ENCODE data around the gene MAB21L3.
"Not testable (repeated sequence)": the region's sequence is repeated elsewhere in the genome, so short reads cannot be mapped to it uniquely, and the experiment has no call there.

Gene MAB21L3

DNA sequence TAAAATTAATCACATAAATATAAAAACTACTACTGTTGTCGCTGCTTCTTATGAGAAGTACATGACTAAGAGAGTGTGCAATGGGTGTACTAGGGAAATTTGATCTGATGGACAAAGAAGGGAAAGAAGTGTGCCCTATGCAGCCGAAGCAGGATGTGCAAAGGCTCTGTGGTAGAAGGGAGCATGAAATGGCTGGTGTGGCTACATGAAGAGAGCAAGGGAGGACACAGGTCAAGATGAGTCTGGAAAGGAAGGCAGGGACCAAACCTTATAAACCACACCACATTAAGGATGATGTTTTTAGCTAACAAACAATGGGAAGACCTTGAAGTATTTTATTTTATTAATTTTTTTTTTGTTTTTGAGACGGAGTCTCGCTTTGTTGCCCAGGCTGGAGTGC, 20.0 kb downstream of the MAB21L3 start:
- no peak overlapping the region for H3K4me3 ChIP-seq (ENCODE audit: low read length)
- no peak for DNase-seq (ENCODE audit: low read depth, low spot score)

DNA sequence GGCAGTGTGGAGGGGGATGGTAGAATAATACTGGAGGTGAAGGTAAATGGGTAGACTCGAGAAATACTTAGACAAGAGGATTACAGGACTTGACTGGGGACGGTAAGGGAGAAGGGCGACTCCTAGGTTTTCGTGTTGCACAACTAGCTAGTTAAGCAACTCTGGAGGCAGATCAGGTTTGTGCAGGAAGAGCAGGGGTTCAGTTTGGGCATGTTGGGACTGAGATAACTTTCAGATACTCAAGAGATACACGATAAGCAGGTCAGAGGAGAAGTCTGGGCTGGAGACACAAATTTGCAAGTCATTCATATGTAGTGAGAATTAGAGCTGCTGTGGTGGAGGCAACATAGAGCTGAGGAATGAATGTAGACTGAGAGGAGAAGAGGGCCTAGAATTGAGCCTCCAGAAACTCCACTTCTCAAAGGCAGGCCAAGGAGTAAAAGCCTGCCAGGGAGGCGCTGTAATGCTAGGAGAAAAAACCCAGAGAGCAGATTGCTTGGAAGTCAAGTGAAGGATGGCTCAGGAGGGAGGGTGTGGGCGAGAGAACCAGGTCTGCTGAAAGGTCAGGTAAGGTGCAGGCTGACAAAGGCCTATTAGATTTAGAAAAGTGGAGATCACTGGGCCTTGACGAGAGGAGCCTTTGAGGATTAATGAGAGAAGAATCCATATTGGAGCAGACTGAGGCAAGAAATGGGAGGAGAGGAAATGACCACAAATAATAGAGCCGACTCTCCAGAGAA, 20.8 kb downstream of the MAB21L3 start:
- H3K4me3 ChIP-seq (ENCODE audit: low read length): no peak overlapping the region
- DNase-seq (ENCODE audit: low read depth, low spot score): no peak

DNA sequence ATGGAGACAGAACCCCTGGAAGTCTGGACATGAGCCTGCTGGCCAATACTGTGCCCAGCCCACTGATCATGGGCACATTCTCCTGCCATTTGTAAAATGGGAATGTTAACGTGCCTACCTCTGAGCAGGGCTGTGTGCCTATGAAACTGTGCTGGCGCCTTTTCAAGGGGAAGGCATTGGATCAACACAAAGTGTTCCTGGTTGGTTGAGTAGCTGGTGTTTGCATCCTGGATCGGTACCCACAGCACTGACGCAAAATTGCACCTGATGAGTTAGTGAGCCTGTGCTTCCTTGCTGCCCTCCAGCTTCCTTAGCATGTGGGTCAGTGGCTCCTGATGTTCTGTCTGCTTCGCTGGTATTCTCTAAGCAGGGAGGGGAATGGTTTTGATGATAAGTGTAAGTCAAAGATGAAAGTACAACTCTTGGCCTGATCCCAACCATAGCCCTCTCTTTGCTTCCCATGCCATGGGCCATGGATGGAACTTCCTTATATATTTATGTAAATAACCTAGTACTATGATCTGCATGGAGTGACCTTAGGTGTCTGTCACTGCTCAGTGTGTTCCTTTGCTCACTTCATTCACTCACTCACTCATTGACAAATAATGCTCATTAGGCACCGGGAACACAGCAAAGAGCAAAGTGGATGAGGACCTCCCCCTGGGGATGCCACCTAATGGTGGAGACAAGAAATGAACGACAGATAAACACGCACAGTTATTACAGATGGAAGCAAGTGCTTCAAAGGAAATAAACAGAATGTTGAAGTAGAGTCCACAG, 22.7 kb downstream of the MAB21L3 start:
- H3K4me3 ChIP-seq (ENCODE audit: low read length): no peak overlapping the region
- DNase-seq (ENCODE audit: low read depth, low spot score): peak; percentile 55

DNA sequence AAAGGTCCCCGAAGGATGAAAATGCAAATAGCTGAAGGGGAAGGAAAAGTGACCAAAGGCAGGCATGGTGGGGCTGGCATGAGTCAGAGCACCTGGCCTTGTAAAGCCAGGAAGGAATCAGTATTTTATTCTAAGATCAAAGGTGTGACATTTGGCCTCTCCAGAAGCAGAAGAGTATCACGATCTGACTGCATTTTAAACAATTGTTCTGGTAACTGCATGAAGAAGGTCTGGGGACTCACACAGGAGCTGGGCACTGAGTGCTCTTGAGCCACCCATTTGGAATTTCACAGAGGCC, 23.2 kb downstream of the MAB21L3 start:
- no peak for DNase-seq (ENCODE audit: low read depth, low spot score)
- H3K4me3 ChIP-seq (ENCODE audit: low read length): no peak overlapping the region

DNA sequence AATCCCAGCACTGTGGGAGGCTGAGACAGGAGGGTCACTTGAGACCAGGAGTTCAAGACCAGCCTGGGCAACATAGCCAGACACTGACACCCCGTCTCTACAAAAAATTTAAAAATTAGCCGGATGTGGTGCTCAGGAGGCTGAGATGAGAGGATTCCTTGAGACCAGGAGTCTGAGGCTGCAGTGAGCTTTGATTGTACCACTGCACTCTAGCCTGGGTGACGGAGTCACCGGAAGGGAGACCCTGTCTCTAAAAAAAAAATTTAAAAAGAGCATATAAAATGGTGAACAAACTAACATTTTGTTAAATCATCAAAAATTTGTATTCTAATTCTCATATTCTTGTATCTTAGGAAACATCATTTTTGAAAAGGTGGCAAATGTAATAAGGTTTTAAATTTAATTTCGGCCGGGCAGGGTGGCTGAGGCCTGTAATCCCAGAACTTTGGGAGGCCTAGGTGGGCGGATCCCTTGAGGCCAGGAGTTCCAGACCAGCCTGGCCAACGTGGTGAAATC, 27.1 kb downstream of the MAB21L3 start:
- H3K4me3 ChIP-seq (ENCODE audit: low read length): no peak overlapping the region
- DNase-seq (ENCODE audit: low read depth, low spot score): no peak

DNA sequence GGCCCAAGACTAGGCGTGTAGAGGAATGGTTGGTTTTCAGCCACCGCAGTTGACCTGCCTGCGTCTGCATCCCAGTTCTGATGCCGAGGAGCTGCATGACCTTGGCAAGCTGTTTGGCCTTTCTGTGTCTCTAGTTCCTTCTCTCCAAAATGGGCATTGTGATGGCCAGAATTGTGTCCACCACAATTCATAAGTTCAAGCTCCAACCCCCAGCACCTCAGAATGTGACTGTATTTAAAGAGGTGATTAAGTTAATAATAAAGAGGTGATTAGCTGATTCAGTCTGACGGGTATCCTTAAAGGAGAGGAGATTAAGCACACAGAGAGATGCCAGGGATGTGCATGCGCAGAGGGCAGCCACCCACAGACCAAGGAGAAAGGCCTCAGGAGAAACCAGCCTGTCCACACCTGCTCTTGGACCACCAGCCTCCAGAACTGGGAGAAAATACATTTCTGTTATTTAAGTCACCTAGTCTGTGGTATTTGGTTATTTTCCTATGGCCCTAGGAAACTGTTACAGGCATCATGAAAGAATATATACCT, 28.5 kb downstream of the MAB21L3 start:
- no peak overlapping the region for H3K4me3 ChIP-seq (ENCODE audit: low read length)
- DNase-seq (ENCODE audit: low read depth, low spot score): no peak

DNA sequence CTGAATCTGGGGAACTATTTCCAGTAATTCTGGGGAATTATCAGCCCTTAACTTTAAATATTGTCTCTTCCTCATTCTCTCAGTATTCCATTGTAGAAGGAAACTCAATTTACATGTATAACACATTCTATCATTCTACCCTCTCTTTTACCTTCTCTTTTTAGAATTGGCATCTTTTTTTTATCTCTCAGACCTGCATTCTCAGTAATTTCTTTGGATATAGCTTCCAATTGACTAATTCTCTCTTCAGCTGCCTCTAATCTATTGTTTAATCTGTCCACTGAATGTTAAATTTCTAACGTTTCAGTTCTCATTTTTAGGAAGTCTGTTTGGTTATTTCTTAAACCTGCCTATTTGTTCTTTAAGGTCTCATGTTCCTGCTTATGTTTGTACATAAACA, 33.0 kb downstream of the MAB21L3 start:
- DNase-seq (ENCODE audit: low read depth, low spot score): no peak
- H3K4me3 ChIP-seq (ENCODE audit: low read length): no peak overlapping the region

DNA sequence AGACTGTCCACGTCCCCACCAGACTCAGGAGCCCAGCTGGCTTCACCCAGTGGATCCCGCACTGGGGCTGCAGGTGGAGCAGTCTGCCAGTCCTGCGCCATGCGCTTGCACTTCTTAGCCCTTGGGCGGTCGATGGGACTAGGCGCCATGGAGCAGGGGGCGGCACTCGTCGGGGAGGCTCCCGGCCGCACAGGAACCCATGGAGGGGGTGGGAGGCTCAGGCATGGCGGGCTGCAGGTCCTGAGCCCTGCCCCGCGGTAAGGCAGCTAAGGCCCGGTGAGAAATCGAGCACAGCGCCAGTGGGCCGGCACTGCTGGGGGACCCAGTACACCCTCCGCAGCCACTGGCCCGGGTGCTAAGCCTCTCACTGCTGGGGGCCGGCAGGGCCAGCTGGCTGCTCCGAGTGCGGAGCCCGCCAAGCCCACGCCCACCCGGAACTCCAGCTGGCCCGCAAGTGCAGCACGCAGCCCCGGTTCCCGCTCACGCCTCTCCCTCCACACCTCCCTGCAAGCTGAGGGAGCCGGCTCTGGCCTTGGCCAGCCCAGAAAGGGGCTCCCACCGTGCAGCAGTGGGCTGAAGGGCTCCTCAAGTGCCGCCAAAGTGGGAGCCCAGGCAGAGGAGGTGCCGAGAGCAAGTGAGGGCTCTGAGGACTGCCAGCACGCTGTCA, 35.4 kb downstream of the MAB21L3 start:
- not testable (repeated sequence) for H3K4me3 ChIP-seq (ENCODE audit: low read length); DNase-seq (ENCODE audit: low read depth, low spot score)

DNA sequence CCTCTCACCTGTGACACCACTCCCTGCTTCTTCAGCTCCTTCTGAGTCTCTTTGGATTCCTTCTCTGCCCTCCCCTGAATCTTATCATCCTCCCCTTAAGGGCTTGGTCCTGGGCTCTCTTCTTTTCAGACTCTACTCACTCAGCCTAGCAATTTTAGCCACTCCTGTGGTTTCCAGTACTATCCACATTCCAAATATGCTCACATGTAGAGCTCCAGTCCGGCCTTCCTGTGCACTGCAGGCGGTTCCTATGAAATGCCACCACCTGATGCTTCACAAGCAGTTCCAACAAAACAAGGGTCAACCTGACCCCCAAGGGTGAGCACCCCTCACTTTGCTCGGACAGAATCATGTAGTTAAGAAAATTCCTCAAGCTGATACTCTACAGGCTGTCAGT, 35.9 kb downstream of the MAB21L3 start:
- no peak overlapping the region for H3K4me3 ChIP-seq (ENCODE audit: low read length)
- no peak for DNase-seq (ENCODE audit: low read depth, low spot score)

DNA sequence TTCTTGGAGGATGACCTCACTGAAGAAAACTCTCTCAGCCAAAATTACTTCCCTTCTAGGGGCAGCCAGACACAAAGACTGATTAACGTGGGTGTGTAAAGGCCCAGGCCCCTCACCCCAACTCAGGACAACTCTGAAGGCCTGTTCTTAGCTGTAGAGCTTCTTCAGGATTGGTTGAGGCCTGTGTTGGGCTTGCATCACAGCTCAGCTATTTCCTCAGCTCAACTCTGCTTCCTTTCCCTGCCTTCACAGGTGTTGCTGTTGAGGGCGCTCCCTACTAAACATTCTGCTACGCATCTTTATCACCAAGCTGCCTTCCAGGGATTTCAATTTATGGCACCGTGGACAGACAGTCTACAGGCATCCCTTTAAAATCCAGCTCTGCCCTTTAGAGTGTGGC, 36.8 kb downstream of the MAB21L3 start:
- no peak for DNase-seq (ENCODE audit: low read depth, low spot score)

DNA sequence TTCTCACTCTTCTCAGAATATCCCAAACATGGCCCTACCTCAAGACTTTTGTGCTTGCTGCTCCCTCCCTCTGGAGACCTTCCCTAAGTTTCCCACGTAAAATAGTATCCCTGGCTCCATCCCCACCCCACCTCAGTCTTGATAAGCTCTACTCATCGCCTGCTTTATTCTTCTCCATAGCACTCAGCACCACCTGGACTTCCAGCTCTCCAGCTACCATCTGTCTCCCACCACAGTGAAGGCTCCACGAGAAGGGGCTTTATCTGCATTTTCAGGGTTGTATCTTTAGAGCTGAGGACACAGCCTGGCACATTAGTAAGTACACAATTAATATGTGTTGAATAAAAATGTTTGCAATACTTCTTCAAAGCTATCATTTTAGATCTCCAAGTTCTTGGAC, 37.8 kb downstream of the MAB21L3 start:
- no peak for DNase-seq (ENCODE audit: low read depth, low spot score)
- no peak overlapping the region for H3K4me3 ChIP-seq (ENCODE audit: low read length)

More for the DNA sequence above, 36.8 kb downstream of the MAB21L3 start:
- H3K4me3 ChIP-seq (ENCODE audit: low read length): no peak overlapping the region

DNA sequence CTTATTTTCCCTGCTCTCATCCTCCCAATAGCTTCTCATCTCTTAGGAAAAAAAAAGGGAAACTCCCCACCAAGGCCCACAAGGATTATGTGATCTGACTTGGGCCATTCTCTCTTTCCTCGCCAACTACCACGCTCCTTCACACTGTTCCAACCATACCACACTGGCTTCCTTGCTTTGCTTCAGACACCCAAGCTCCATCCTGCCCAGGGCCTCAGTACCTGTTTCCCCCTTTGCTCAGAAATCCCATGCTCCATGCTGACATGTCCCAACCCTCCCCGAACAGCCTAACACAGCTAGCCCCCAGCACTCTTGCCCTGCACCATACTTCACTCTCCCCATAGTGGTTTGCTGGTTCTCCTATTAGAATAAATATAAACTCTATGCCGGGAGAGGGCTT, 39.2 kb downstream of the MAB21L3 start:
- no peak overlapping the region for H3K4me3 ChIP-seq (ENCODE audit: low read length)
- DNase-seq (ENCODE audit: low read depth, low spot score): no peak

DNA sequence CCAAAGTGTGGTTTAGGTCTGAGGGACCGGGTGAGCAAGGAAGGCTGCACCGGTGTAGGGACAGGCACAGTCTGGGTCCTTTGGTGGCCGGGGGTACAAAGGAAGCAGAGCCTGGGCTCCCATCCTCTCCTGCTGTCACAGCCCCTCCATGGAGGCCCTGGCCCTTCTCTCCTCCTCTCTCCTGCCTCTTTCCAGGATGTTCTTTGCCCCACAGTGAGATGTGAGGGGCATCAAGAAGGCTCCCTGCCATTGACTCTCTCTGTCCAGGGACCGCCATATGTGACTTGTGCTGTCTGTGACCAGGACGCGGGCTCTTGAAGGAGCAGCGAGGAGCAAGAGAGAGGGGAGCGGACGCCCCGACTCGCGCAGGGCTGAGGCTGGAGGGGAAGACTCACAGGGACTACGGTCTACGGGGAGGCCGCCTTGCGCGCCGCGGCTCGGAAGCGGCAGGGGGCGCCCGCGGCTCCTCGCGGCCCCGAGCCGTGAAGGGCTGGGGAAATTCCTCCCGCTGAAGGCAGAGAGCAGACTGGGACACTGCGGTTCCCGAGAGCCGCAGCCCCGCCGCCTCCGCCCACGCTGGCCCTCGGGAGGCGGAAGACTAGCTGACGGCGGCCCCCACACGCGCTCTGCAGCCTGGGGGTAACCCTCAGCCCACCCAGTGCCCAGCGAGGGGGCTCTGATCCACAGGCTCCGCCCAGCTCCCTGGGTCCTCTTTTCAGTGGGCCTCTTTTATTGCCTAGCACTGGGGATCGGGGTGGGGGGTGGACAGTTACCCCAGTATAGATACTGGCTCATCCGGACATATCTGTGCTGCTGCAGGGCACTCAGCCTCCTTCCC, 40.8 kb downstream of the MAB21L3 start:
- H3K4me3 ChIP-seq (ENCODE audit: low read length): peak overlapping the region; percentile 50
- peak; percentile 65 for DNase-seq (ENCODE audit: low read depth, low spot score)

DNA sequence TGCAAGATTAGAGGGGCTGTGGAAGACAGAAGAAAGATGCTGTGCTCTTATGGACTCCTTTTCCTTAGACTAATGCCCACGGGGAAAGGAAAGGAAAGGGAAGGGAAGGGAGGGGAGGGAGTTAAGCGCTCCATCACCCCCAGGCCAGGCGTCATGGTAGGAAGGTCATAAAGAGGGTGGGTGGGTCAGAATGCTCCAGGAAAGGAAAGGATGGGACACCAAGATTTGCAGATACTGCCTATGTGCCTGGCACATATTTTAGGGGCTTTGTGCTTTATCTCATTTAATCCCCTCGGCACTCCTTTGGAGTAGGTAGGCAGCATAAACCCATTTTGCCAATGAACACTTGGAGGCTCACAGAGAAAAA, 41.4 kb downstream of the MAB21L3 start:
- H3K4me3 ChIP-seq (ENCODE audit: low read length): peak overlapping the region; percentile 50
- DNase-seq (ENCODE audit: low read depth, low spot score): no peak

DNA sequence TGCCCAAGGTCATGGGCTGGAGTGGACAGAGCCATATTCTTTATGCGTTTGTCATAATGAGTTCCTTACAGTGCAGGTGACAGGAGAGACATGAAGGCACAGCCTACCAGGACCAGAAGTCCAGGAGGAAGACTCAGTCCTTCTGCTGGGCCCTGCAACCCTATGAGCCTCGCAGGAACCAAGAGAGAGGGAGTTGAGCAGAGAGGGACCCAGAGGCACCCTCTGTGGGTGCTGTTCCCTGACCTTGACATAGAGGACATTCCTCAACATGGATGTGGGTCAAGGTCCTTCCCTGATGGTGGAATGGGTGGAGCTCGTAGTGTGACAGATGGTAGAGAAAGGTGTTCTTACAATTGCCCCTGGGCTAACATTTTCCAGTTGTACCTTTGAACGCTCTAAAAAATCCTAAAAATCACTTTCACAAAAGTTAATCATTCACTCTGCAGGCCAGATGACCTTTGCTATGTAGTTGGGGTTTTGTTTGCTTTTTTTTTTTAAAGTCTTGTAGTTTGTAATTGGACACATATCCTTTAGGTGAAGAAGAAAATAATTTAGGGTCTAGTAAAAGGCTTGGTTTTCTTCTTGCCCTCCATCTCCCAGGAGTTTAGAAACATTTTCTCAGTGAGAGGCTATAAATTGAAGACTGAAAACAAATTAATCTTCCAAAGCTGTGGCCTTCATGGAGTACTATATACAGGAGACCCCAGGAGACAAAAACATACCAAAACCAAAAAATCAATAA, 41.9 kb downstream of the MAB21L3 start:
- H3K4me3 ChIP-seq (ENCODE audit: low read length): no peak overlapping the region
- no peak for DNase-seq (ENCODE audit: low read depth, low spot score)

DNA sequence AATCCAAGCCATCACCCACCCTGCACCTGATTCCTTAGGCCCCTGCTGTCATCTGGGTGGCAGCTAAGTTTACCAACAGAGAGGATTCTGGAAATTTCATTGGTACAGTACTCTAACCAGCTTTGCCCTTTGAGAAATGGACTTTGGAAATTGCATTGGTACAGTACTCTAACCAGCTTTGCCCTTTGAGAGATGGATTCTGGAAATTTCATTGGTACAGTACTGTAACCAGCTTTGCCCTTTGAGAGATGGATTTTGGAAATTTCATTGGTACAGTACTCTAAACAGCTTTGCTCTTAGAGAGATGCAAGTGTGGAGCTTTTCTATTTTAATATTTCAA, 42.5 kb downstream of the MAB21L3 start:
- no peak overlapping the region for H3K4me3 ChIP-seq (ENCODE audit: low read length)
- DNase-seq (ENCODE audit: low read depth, low spot score): no peak

DNA sequence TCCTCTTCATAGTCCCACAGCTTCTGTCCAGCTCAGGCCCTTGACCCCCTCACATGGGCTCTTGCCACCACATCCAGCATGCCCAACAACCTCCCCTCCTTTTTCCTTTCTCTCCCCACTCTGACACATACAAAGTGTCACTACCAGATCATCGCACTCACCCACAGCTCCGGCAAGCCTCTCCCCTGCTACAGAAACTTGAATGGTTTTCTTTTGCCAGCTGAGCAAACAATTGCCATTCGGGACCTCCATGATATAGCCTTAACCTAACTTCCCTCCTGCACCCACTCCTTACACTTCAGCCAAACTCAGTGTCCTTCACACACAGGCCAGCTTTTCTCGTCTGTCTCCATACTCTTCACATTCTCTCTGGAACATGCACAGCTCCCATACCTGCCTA, 43.3 kb downstream of the MAB21L3 start:
- no peak for DNase-seq (ENCODE audit: low read depth, low spot score)
- no peak overlapping the region for H3K4me3 ChIP-seq (ENCODE audit: low read length)

DNA sequence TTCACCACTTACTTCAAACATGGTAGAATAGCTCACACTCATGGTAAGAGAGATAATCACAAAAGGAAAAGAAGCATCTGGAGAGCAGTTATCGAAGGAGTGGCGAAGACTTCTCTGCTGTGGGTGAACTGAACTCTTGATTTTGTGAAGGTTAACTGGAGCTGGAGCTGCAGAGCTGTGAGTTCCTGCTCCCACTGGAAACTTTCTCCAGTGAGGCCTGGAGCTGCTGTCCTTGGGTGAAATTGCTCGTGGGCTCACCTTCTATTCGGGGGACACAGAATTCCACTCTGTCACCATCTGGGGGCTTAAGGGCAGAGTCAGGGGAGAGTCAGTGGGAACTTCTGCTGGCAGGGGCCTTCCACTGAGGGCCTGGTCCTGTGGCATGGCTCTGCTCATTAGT, 45.9 kb downstream of the MAB21L3 start:
- DNase-seq (ENCODE audit: low read depth, low spot score): no peak
- no peak overlapping the region for H3K4me3 ChIP-seq (ENCODE audit: low read length)

DNA sequence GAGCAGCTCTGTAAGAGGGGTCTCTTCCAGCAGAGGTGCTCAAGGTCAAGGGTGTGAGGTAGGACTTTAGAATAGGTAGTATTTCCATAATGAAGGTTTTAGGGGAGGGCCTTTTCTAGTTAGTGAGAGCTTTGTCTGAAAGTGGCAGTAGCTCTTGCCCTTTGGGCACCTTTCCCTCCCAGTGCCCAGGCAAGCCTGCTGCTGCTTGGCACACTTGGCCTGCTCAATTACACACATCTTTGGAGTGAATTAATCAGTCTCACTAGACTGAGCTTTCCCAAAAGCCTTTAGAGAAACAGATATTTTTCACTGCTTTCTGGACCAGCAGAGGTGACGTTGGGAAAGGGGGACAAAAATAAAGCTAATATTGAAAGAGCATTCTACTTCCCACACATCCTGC, 48.0 kb downstream of the MAB21L3 start:
- H3K4me3 ChIP-seq (ENCODE audit: low read length): no peak overlapping the region
- no peak for DNase-seq (ENCODE audit: low read depth, low spot score)
